HepG2 (cell line): ENCODE measurements around the gene SLC23A3. TPM values are rescaled to one million over a fixed set of nuclear protein-coding genes. Genes with fewer than 3 reads are reported as not detected.

Experiments used
- AKAP8 ChIP-seq: sonication (generic); formaldehyde crosslinking; IDR thresholded peaks from 2 replicates; pipeline ENCODE4 v1.5.1; 2020; ENCODE audit warnings: mild to moderate bottlenecking, missing genetic modification reagents
- CC2D1A ChIP-seq: sonication (generic); formaldehyde crosslinking; IDR thresholded peaks from 2 replicates; pipeline ENCODE4 v1.8.1; 2023; ENCODE audit warnings: mild to moderate bottlenecking, missing genetic modification reagents
- CEBPB ChIP-seq: IDR thresholded peaks from 2 replicates; pipeline ENCODE4 v1.6.1; 2011; ENCODE audit warnings: low read depth, low read length, improper control_type of control experiment, borderline replicate concordance
- GMEB1 ChIP-seq: sonication (generic); formaldehyde crosslinking; IDR thresholded peaks from 2 replicates; pipeline ENCODE4 v1.5.1; 2020; ENCODE audit warnings: missing genetic modification reagents, mild to moderate bottlenecking, borderline replicate concordance
- HDAC1 ChIP-seq: sonication (generic); formaldehyde crosslinking; IDR thresholded peaks from 2 replicates; pipeline ENCODE4 v1.5.1; 2020; ENCODE audit warnings: mild to moderate bottlenecking, missing genetic modification reagents
- KDM2A ChIP-seq: sonication (generic); formaldehyde crosslinking; IDR thresholded peaks from 2 replicates; pipeline ENCODE4 v1.4.0; 2020; ENCODE audit warnings: low read depth, missing genetic modification reagents, borderline replicate concordance
- NRL ChIP-seq: sonication (generic); formaldehyde crosslinking; IDR thresholded peaks from 2 replicates; pipeline ENCODE4 v1.5.0; 2020; ENCODE audit warnings: missing genetic modification reagents, mild to moderate bottlenecking, moderate library complexity, borderline replicate concordance
- RNF2 ChIP-seq: fragments of 450-650 bp; conservative IDR thresholded peaks from 2 replicates; pipeline ENCODE4 v1.6.1; 2016; ENCODE audit warnings: low read depth
- RORA ChIP-seq: sonication (generic); formaldehyde crosslinking; IDR thresholded peaks from 2 replicates; pipeline ENCODE4 v1.5.0; 2020; ENCODE audit warnings: mild to moderate bottlenecking, missing genetic modification reagents, moderate library complexity
- ZBTB44 ChIP-seq: sonication (generic); formaldehyde crosslinking; IDR thresholded peaks from 2 replicates; pipeline ENCODE4 v1.4.0; 2020; ENCODE audit warnings: missing genetic modification reagents
- ZBTB8A ChIP-seq: sonication (generic); formaldehyde crosslinking; IDR thresholded peaks from 2 replicates; pipeline ENCODE4 v1.4.0; 2020; ENCODE audit warnings: mild to moderate bottlenecking, low read depth, missing genetic modification reagents, borderline replicate concordance
- ZNF160 ChIP-seq: sonication (generic); formaldehyde crosslinking; IDR thresholded peaks from 2 replicates; pipeline ENCODE4 v1.8.0; 2022; ENCODE audit warnings: mild to moderate bottlenecking, inconsistent platforms, missing genetic modification reagents
- ZNF33A ChIP-seq: sonication (generic); formaldehyde crosslinking; IDR thresholded peaks from 2 replicates; pipeline ENCODE4 v1.5.1; 2020; ENCODE audit warnings: missing genetic modification reagents, mild to moderate bottlenecking, moderate library complexity, borderline replicate concordance
- ZNF44 ChIP-seq: sonication (generic); formaldehyde crosslinking; IDR thresholded peaks from 2 replicates; pipeline ENCODE4 v1.5.1; 2020; ENCODE audit warnings: mild to moderate bottlenecking, missing genetic modification reagents
- polyA plus RNA-seq, 8 experiments: library from polyadenylated mRNA; depleted of rRNA in 3 of 8; stranded (reverse) in 7 of 8; unstranded in 1 of 8; fragments of >200 nt; fragmentation: Illumina TruSeq in 4 of 8; extraction: Trizol in 4 of 8; gene quantifications; 2 replicates each; pipeline versions ENCODE4 v1.2.1 to v1.2.3, GENCODE V29; 2011 to 2016; ENCODE audit warnings: low read depth in 4 of 8, missing spikeins in 1 of 8, mixed read lengths in 1 of 8; ENCODE audit not compliant: insufficient read depth in 1 of 8
- total RNA-seq, 5 experiments: library from RNA; depleted of rRNA; stranded (reverse); fragments of >200 nt; fragmentation: Illumina TruSeq; extraction: Trizol; gene quantifications; 2 replicates each; pipeline ENCODE4 v1.2.3, GENCODE V29; 2016; ENCODE audit warnings: low read depth in 1 of 5
- TF ChIP-seq, protein P1 (sequence below), 2 experiments: sonication (generic) in 1 of 2; formaldehyde crosslinking in 1 of 2; IDR thresholded peaks; 2 replicates each; pipeline versions ENCODE4 v1.4.0 to v1.6.1; 2016 to 2020; ENCODE audit warnings: borderline replicate concordance in 1 of 2, low read depth in 1 of 2, mild to moderate bottlenecking in 1 of 2, missing genetic modification reagents in 1 of 2
- TF ChIP-seq, protein P2 (sequence below): sonication (generic); formaldehyde crosslinking; IDR thresholded peaks from 2 replicates; pipeline ENCODE4 v1.8.0; 2022; ENCODE audit warnings: mild to moderate bottlenecking, missing genetic modification reagents
- TF ChIP-seq, protein P3 (sequence below): sonication (generic); formaldehyde crosslinking; IDR thresholded peaks from 2 replicates; pipeline ENCODE4 v1.9.0; 2021; ENCODE audit warnings: missing genetic modification reagents, borderline replicate concordance

Gene SLC23A3
- total and polyA plus RNA-seq, 2 of the 13 experiments (the other 11 are each of a cell fraction or from before 2014, with no cell fraction given): 0.38 to 0.78 TPM

- TF ChIP-seq, protein P1, sequence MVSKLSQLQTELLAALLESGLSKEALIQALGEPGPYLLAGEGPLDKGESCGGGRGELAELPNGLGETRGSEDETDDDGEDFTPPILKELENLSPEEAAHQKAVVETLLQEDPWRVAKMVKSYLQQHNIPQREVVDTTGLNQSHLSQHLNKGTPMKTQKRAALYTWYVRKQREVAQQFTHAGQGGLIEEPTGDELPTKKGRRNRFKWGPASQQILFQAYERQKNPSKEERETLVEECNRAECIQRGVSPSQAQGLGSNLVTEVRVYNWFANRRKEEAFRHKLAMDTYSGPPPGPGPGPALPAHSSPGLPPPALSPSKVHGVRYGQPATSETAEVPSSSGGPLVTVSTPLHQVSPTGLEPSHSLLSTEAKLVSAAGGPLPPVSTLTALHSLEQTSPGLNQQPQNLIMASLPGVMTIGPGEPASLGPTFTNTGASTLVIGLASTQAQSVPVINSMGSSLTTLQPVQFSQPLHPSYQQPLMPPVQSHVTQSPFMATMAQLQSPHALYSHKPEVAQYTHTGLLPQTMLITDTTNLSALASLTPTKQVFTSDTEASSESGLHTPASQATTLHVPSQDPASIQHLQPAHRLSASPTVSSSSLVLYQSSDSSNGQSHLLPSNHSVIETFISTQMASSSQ (IDR thresholded peaks at IDR 0.05; ENCODE audit: low read depth): no peak
- TF ChIP-seq, protein P1 (CRISPR knock-in tag; IDR thresholded peaks at IDR 0.05; ENCODE audit: borderline replicate concordance): peak; percentile 58; the same call in 1 of the 2 replicates
- peak; percentile 68; the same call in 1 of the 2 replicates for TF ChIP-seq AKAP8 (CRISPR knock-in tag)
- TF ChIP-seq, protein P2, sequence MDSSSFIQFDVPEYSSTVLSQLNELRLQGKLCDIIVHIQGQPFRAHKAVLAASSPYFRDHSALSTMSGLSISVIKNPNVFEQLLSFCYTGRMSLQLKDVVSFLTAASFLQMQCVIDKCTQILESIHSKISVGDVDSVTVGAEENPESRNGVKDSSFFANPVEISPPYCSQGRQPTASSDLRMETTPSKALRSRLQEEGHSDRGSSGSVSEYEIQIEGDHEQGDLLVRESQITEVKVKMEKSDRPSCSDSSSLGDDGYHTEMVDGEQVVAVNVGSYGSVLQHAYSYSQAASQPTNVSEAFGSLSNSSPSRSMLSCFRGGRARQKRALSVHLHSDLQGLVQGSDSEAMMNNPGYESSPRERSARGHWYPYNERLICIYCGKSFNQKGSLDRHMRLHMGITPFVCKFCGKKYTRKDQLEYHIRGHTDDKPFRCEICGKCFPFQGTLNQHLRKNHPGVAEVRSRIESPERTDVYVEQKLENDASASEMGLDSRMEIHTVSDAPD (CRISPR knock-in tag): peak; percentile 91
- peak; percentile 97 for TF ChIP-seq ZNF33A (CRISPR knock-in tag)
- TF ChIP-seq ZNF160 (CRISPR knock-in tag): peak; percentile 97
- no peak for TF ChIP-seq RORA
- TF ChIP-seq, protein P3, sequence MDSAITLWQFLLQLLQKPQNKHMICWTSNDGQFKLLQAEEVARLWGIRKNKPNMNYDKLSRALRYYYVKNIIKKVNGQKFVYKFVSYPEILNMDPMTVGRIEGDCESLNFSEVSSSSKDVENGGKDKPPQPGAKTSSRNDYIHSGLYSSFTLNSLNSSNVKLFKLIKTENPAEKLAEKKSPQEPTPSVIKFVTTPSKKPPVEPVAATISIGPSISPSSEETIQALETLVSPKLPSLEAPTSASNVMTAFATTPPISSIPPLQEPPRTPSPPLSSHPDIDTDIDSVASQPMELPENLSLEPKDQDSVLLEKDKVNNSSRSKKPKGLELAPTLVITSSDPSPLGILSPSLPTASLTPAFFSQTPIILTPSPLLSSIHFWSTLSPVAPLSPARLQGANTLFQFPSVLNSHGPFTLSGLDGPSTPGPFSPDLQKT (CRISPR knock-in tag): no peak
- TF ChIP-seq GMEB1 (CRISPR knock-in tag): peak; percentile 67; the same call in 1 of the 2 replicates
- TF ChIP-seq NRL (CRISPR knock-in tag): peak; percentile 54; the same call in 1 of the 2 replicates
- peak; percentile 59; the same call in 1 of the 2 replicates for TF ChIP-seq RNF2
- peak; percentile 88 for TF ChIP-seq HDAC1 (CRISPR knock-in tag)
- no peak for TF ChIP-seq CEBPB
- 0 out of 2 replicates have a peak, but pooled peaks have one; percentile 79 for TF ChIP-seq CC2D1A (CRISPR knock-in tag)
- TF ChIP-seq ZBTB8A (CRISPR knock-in tag): peak; percentile 50; the same call in 1 of the 2 replicates
- TF ChIP-seq ZBTB44 (CRISPR knock-in tag): no peak; the same call in 1 of the 2 replicates
- peak; percentile 87 for TF ChIP-seq ZNF44 (CRISPR knock-in tag)
- peak; percentile 93 for TF ChIP-seq KDM2A (CRISPR knock-in tag)
These were observed 9.4 kb downstream of the SLC23A3 start, which contains the start of gene NHEJ1 (continued) for GRCh38 chr2:219160186-219161017.
